GM18511 (cell line): ENCODE data around the gene PAX5.

Source experiments
- ATAC-seq: cut with Tn5 transposase; IDR thresholded peaks from one replicate; pipeline ENCODE4 v1.9.1; 2021; ENCODE audit warnings: mild to moderate bottlenecking, moderate library complexity; ENCODE audit not compliant: unreplicated experiment

Gene PAX5

DNA sequence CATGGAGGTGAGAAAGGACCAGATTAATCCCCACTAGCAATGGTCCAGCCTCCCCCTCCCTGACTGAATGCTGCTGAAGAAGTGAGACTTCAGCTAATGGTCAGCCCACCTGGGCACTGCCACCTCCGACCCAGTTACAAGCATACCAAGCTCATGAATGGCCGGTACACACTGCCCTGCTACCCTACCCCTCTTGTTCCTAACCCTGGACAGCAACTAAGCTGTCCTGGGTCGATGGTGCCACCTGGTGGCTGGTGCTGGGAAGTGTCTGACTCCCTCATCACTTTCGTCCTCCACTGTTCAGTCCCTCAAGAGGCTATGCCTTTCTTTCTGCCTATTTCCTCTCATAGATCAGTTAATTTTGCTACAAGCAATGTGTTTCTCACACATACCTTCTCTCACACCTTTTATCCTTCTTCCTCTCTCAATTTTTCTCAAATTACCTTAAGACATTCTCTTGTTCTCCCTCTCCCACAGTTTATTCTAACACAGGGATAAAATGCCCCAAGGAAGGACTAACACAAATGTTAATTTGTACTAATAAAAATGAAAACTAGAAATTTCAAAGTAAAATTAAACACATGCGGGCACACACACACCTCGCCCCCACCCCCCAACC, 42.4 kb downstream of the PAX5 start:
- no peak for ATAC-seq

DNA sequence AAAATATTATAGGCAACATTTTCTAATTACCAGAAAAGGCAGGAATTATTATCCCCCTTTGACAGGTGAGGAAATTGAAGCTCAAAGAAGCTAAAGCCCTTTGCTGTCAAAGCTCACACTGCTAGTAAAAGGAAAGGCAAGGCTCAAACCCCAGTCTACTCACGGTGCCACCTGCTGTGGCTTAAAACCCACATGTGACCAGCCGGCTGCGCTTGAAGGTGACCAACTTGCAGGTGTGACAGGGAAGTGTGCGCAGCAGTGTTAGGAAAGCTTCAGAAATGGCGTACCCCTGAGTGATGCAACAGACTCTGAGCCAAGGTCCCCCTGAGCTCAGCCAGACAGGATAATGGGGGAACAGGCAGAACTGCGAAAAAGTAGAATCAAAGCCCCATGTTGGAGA, 45.2 kb downstream of the PAX5 start:
- peak; percentile 37 for ATAC-seq

DNA sequence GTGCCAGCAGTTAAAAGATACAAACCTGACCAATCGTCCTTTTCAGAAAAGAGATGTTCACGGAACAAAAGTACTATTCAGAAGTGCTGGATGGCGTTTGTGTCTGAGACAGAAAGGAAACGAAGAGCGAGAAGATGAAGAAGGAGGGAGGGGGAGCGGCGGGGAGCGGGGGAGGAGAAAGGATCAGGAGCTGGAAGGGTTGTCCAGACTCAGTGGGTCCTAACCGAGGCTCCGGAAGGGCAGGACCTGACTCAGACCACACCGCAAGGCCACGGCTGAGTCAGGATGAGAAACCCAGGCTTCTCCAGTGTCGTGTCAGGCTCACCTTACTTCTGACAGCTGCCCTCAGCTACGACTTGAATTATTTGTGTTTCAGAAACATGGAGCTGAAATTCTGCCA, 46.2 kb downstream of the PAX5 start:
- ATAC-seq: no peak

DNA sequence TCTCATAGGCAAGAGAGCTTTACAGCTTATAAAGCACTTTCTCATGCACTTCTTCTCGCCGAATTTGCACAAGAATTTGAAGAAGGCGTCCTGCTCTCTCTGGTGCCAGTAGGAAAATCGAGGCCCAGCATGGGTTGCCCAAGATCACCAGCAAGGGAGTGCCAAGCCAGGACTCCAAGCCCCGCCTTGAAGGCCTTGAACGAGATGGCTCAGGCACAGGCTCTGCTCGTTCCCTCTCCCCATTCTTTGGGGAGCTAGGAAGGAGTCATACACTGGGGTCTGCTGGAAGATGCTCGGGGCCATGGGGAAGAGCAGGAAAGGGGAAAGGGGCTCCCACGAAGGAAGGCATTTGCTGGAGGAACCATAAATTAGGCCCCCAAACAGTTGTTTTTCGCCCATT, 46.7 kb downstream of the PAX5 start:
- no peak for ATAC-seq

DNA sequence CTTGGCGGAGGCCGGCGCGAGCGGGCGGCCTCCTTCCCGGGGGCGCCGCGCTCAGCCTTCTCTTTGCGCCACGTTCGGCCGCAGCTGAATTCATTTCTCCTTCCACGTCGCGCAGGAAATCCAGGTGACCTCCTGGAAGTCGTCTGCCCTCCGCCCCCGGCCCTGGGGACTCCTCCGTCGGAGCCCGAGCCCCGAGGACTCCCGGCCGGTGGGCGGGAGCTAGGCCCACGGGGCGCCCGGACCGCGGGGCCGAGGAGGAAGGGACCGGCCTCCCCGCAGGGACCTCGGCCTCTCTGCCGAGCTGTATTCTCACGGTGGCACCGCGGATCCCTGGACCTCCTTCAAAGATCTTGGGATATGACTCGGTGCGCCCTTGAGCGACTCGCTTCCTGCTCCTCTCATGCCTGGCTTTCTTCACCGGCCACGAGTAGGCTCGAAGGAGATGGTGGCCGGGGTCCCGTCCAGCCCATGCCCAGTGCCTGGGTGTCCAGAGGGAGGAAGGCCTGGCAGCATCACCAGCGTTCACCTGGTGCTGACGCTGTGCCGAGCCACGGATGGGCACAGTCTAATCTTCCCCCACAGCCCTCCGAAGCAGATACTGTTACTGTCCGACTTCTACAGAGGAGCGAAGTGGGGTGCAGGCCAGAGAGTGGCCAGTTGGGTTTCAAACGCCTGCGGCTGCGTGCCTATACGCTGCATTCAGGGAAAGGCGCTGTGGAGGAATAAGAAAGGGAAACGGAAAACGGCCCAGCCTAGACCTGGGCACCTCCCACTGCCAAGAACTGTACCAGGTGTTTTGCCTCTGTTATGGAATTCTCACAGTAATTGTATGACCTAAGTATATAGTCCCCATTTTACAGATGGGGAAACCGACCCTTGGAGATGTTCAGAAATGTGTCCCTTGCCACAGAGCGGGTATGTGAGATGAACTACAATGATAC, 47.3 kb downstream of the PAX5 start:
- no peak for ATAC-seq

DNA sequence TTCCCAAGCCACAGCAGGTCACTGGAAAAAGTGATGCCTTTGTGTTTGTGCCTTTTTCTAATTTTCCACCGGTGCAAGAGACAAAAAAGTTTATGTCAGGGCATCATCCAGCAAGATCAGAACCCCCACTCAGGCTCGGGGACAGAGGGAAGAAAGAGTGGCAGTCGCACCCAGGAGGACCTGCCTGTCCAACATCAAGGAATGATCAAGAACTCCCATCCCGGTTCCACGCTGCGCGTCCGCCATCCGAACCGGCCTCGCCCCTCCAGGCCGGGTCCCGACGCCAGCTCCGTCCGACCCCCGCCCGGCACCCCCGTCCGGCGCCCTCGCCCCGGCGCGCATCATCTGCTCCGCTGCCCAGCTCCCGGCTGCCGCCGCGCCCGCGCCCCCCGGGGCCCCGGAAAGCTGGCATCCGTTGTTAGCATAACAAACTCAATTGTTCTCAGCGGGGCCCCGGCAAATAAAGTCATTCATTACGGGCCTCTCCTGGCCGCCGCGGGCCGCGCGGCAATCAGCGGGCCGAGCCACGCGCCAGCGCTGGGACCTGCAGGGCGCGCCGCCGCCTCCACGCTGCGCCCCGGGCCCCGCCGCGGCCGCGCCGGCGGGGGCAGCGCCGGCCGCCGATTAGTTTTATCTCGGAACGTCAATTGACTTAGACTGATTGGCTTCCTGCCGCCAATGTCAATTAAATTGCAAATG, 48.1 kb downstream of the PAX5 start:
- ATAC-seq: no peak

DNA sequence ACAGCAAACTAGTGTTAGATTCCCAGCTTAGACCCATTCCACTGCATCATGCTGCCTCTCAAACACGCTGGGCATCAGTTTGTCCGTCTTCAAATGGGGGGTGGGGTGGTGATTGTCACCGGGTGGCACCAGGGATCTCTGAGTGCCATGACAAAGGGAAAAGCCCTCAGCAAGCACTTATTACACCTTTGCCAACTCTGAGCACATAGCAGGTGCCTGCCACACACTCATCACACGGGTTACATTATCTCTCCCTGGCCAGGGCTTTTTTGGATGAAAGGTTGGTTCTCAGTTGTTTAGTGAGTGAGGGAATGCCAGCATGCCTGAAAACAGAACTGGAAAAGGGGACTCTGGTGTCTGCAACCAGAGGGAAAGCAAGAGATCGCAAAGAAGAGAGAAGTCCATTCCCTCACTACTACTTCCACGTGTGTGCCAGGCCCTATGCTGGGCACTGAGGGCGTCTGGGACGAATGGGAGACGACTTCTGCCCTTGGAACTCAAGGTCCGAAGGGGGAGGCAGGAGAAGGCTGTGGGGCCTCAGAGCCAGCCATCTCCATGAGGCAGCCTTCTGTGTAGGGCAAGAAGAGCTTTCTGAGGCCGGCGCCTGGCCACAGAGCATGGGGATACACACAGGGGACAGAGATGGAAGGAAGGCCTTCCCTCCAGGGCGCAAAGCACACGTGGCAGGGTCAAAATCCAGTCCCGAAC, 48.9 kb downstream of the PAX5 start:
- ATAC-seq: no peak

DNA sequence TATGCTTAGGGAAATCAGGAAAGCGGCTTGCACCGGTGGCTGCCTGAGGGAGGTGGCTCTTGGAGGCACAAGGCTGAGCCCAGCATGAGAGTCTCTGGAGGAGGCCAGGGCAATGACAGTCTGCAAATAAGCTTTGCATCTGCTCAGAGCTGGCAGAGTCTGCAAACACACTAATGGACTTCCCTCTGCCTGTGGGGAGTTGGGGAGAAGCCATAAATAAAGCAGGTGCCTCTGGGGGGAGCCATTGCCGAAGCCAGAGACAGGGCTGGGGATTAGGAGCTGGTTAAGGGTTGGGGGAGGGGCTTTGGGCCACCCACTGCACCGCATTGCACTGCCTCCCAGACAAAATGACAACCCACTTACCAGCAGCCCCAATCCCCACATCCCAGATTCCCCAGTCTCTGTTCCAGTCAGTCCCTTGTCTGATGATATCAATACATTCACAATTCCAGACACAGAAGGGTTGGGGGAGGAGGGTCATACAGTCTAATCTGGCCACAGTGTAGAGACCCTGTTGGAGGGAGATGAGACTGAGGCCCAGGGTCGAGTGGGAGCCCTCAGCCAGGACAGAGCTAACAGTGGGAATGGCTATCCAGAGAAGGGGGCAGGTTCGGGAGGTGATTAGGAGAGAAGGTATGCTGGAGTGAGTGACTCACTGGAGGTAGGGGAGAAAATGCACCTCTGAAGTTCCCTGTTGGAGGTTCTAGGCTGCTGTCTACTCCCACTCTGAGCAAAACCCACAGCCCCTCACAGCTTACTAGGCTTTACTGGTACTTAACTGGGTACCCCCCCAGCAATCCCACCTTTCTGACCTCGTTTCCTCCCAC, 53.7 kb downstream of the PAX5 start:
- ATAC-seq: no peak

DNA sequence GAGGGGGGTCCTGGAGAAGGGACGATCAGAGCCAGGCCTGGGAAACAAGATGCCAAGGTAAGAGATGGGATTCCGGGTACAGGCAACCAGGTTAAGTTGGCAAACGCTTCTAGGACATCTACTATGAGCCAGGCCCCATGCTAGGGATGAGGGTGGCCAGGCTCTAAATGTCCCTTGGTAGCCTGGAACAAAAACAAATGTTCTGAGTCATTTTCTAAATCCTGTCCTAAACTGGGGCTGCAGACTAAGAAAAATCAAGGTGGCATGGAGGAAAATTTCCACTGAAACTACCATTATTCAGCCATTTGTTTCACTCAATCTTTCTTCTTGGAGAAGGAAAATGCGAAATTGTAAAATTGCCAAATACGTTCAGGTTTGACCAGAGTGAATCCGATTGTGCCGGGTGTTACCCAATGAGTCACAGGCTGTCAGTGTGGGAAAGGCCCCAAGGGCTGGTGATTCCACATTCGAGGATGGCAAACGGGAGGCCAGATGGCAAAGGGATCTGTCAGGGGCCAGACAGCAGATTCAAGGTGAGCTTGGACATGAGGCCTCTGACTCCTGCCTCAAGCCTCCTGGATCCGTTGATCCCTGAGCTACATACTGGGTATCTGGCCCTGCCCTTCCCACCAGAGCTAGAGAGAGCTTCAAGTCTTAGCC, 57.6 kb downstream of the PAX5 start:
- no peak for ATAC-seq

DNA sequence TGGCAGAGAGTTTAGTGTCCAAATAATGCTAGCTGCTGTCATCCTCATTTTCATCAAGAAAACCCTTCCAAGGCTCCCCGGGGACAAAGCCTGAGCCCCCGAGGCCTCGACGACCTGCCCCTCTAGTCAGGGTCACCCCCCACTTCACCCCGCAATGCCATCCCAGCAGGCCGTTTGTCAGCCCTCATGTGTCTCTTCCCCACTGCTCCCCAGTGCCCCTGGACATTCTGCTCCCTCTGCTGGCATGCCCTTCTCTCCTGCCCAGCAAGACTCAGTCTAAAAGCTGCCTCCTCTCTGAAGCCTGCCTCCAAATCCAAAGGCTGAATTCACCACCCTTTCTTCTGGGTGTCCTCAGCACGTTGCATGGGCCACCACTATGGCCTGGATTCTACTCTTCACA, 59.3 kb downstream of the PAX5 start:
- no peak for ATAC-seq

DNA sequence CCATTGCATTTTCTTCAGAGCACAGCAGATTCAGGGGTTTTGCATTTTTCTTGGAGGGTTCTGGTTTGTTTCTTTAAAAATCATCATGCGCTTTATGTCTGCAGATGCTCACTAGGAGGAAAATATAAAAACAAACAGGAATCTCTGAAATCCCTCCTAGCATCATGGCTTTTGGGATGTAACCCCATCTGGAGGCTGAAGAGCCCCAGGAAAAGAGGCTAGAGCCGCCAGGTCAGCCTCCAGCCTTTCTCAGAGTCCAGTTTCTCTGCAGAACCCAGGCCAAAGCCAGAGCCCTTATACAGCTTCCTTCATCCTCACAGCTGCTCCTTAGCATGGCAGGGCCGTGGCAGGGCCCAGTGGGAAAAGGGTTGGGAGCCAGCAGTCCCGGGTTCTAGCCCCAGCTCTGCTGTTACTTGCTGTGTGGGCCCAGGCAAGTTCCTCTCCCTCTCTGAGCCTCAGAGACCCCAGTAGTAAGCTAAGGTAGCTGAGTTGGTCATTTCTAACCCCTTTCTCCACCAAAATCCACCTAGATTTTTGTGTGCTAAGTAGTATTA, 62.1 kb downstream of the PAX5 start:
- ATAC-seq: no peak

DNA sequence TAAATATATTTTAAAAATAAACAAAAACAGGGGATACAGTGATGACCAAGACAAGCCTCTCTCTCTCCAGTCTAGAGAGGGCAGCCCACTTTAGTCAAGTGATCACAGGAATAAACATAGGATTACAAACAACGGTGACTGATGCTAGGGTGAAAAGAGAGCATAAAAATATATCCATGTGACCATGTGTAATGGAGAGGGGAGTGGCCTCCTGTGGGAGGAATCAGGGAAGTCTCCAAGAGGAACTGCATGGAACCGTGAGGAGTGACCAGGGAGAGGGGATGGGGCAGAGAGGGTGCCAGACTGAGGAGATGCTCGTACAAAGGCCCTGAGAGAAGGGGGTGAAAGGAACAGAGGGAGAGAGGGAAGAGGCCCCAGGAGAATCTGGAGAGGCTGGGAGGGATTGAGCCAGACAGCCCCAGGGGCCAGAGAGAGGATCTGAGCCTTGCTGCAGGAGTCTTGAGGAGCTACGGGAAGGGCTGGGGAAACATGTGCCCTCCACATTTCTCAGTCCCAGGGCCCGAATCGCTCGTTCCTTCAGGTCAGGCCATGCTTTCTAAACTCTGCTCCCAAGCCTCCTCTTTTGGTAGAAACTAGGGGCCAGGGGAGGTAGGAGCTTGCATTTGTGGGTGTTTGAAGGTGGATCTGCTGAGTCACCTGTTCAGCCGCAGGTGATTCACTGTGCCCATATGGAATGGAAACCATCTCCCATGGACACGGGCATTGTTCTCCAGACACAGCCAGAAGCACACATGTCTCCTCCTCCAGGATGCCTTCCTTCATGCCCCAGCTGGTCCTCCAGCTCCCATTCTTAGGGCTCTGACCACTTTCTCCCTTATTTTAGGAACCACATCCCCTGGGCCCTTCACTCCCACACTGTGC, 63.8 kb downstream of the PAX5 start:
- ATAC-seq: no peak

DNA sequence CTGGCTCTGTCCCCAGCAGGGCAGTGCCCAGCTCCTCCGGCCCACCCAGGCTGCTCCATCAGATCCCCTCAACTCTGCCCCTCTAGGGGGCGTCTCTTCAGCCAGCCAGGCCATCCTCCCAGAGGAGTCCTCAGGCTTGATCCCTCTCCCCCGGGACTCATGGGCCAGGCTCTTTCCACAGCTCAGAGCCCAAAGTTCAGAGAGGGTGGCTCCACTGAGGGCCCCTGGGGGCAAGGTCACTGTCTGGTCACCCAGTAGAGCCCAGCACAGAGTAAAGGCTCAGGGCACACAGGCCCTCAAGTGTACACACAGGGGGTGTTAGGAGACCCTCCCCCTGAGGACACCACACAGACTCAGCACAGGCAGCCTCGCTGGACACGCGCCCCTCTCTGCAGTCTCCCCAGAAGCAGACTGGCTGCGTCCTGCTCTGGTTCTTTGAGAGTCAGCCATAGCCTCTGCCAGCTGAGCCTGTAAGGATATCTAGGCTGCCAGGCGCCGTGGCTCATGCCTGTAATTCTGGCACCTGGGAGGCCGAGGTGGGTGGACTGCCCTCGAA, 64.8 kb downstream of the PAX5 start:
- ATAC-seq: no peak

DNA sequence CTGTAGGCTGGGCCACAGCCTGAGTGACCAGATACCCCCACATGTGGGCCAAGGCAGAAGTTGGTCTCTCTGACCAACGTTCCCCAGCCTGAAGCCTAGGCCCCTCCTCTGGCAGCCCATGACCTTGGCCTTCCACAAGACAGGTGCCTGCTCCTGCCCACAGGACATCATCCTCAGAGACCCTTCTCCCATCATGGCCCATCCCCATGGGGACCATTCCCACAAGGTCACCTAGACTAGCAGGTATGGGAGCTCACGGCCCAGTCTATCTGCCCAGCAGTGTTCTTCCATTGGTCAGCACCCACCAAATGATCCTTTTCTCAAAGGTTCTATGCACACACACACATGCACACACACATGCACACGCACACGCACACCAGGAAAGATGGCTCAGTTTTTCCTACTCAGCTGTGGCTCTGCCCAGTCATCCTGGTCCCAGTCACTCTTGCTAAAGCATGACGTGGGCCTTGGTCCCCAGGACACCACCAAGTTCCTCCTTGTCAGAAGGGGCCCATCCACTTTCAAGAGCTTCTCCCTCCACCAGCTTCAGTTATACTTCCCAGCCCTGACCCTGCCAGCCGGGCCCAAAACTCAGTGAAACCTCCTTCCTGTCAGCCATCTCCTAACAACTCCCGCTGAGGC, 65.4 kb downstream of the PAX5 start:
- no peak for ATAC-seq

DNA sequence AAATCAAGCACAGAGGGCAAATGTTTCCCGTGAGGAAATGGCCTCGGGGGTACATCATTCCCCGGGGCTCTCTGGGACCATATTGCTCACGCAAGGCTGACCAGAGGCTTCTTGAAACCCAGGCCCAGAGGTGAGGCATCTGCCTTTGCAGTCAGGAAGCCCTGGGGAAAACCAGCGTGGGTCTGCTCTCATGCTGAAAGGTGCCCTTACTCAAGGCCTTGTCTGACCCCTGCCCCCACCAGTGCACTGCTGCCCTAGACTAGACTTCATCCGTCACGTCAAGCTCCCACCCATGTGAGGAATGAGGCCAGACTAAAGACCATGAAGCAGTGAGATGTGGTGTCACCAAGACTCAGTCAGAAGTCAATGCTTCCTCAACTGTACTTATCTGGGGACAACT, 66.1 kb downstream of the PAX5 start:
- no peak for ATAC-seq

DNA sequence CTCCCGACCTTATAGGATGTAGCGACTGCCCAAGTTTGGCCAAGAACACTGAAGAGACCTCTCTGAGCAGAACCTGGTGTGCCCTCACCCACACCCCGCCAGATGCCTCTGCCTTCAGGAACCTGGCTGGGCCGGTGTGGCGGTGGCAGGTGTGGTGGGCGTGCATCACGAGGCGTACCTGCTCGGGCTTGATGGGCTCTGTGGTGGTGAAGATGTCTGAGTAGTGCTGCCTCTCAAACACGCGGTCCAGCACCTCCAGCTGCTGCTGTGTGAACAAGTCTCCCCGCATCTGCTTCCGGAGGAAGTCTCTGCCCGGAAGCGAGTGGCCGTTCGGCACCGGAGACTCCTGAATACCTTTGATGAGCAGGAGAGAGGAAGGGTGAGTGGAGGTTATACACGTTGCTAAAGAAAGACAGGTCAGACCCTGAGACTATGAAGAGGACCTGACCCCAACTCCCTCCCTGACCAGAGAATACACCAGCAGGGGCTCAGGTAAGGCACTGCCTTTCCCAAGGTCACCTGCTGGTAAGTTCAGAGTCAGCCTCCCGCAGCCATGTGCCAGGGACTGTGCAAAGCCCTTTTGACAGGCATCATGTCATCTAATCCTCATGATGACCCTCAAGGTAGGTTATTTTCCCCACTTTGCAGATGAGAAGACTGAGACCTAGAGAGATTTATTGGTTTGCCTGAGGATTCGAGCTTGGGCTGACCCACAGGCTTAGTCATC, 67.5 kb downstream of the PAX5 start:
- ATAC-seq: no peak

DNA sequence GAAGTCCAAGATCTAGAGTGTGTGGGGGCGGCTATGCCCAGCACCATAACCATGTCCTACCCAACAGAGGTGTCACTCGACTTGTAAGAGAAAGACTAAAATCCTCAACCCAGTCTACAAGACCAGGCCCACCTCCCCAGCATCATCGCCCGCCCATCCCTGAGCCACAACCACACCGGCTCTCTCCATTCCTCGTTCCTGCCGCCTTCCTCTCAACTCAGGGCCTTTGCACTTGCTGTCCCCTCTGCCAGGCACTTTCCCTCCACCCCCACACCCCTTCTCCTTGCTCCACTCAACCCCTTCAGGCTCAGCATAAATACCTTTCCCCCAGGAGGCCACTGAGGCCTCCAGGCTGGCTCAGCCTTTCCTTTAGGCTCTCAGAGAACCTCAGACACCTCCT, 69.3 kb downstream of the PAX5 start:
- ATAC-seq: no peak
